ENCODE measurements around the gene USP15. TPM values are rescaled to one million over a fixed set of nuclear protein-coding genes. Genes with fewer than 3 reads are reported as not detected.

USP15 gene
- total RNA-seq, 4 donors from 2014 or later: 71.1 to 335 (median 97.0) TPM

GRCh38 chr12:62323386-62323785 is 63.2 kb downstream of the USP15 start:
- Histone ChIP-seq H3K27me3 (no peaks in the 10 kb centered on the region), H3K9me3 (no peaks in the 10 kb centered on the region), H3K27ac (no peak overlapping the region), H3K36me3 (peaks cover 0 to 41% (median 19%) of the 10 kb centered on the region in 4 donors), H3K4me3 (no peak overlapping the region), H3K4me1 (no peaks in the 10 kb centered on the region)
- DNase-seq: no peak
- intact Hi-C loops (cut with DNase I; ENCODE audit: low total_unique reads): no loop called here
- in situ Hi-C loops (cut with MboI; ENCODE audit: low pct_ligation_motif_present in 1 of 4, low pct_unique_long_range_greater_than_20kb in 1 of 4, low sequenced_read_pairs in 3 of 4): no loop called here
- no peak for TF ChIP-seq POLR2A (IDR thresholded peaks at IDR 0.05)
- TF ChIP-seq POLR2AphosphoS5 (IDR thresholded peaks at IDR 0.05): no peak
- TF ChIP-seq CTCF (IDR thresholded peaks at IDR 0.05): no peak
- no peak for TF ChIP-seq EP300 (IDR thresholded peaks at IDR 0.05; ENCODE audit: low read depth)
- WGBS, 2 donors (ENCODE audit: low coverage in 1 of 2): 96 to 100% methylated on average over 2 of the region's 2 CpGs

- no peak for DNase-seq
- Histone ChIP-seq H3K9me3 (no peaks in the 10 kb centered on the region), H3K4me1 (no peaks in the 10 kb centered on the region), H3K4me3 (no peak overlapping the region), H3K36me3 (peaks cover 0 to 17% (median 6%) of the 10 kb centered on the region in 4 donors), H3K27me3 (no peaks in the 10 kb centered on the region), H3K27ac (no peak overlapping the region)
- in situ Hi-C loops (cut with MboI; ENCODE audit: low pct_ligation_motif_present in 1 of 4, low pct_unique_long_range_greater_than_20kb in 1 of 4, low sequenced_read_pairs in 3 of 4) (no loop called here), intact Hi-C loops (cut with DNase I; ENCODE audit: low total_unique reads) (no loop called here)
- 93 to 98% methylated on average over 1 of the region's 1 CpG for WGBS, 2 donors (ENCODE audit: low coverage in 1 of 2)
- TF ChIP-seq POLR2AphosphoS5 (IDR thresholded peaks at IDR 0.05): no peak
- TF ChIP-seq CTCF (IDR thresholded peaks at IDR 0.05): no peak
- no peak for TF ChIP-seq POLR2A (IDR thresholded peaks at IDR 0.05)
- no peak for TF ChIP-seq EP300 (IDR thresholded peaks at IDR 0.05; ENCODE audit: low read depth)
Observed at GRCh38 chr12:62328296-62328921, 68.2 kb downstream of the USP15 start.

- in situ Hi-C loops (cut with MboI; ENCODE audit: low pct_ligation_motif_present in 1 of 4, low pct_unique_long_range_greater_than_20kb in 1 of 4, low sequenced_read_pairs in 3 of 4) (no loop called here), intact Hi-C loops (cut with DNase I; ENCODE audit: low total_unique reads) (no loop called here)
- TF ChIP-seq EP300 (IDR thresholded peaks at IDR 0.05; ENCODE audit: low read depth): no peak
- no peak for TF ChIP-seq CTCF (IDR thresholded peaks at IDR 0.05)
- peaks cover 0 to 8% (median 4%) of the 10 kb centered on the region in 4 donors for H3K36me3 ChIP-seq
- H3K4me3 ChIP-seq: no peak overlapping the region
- no peaks in the 10 kb centered on the region for H3K4me1 ChIP-seq
- DNase-seq: no peak
- no peaks in the 10 kb centered on the region for H3K27me3 ChIP-seq
- WGBS, 2 donors (ENCODE audit: low coverage in 1 of 2): 81 to 90% methylated on average over 1 of the region's 1 CpG
- no peaks in the 10 kb centered on the region for H3K9me3 ChIP-seq
- no peak overlapping the region for H3K27ac ChIP-seq
Observed at GRCh38 chr12:62331306-62331705, 71.1 kb downstream of the USP15 start.

- intact Hi-C loops (cut with DNase I; ENCODE audit: low total_unique reads): no loop called here
- in situ Hi-C loops (cut with MboI; ENCODE audit: low pct_ligation_motif_present in 1 of 4, low pct_unique_long_range_greater_than_20kb in 1 of 4, low sequenced_read_pairs in 3 of 4): no loop called here
- Histone ChIP-seq H3K4me1 (no peaks in the 10 kb centered on the region), H3K27me3 (no peaks in the 10 kb centered on the region), H3K36me3 (peaks cover 0 to 17% (median 2%) of the 10 kb centered on the region in 4 donors), H3K9me3 (no peaks in the 10 kb centered on the region), H3K4me3 (no peak overlapping the region), H3K27ac (no peak overlapping the region)
- 76 to 78% methylated on average over 1 of the region's 1 CpG for WGBS, 2 donors (ENCODE audit: low coverage in 1 of 2)
- DNase-seq: no peak
- no peak for TF ChIP-seq CTCF (IDR thresholded peaks at IDR 0.05)
- no peak for TF ChIP-seq POLR2A (IDR thresholded peaks at IDR 0.05)
- no peak for TF ChIP-seq POLR2AphosphoS5 (IDR thresholded peaks at IDR 0.05)
- TF ChIP-seq EP300 (IDR thresholded peaks at IDR 0.05; ENCODE audit: low read depth): no peak
Observed at GRCh38 chr12:62332598-62332997, 72.4 kb downstream of the USP15 start.

Measured in transverse colon (tissue), 4 donors.